Tibial nerve (tissue), 4 donors: ENCODE results near the gene LRRC4C. TPM values are rescaled to one million over a fixed set of nuclear protein-coding genes. Genes with fewer than 3 reads are reported as not detected.

Experiments used
- DNase-seq, 2 donors: peaks; one replicate each; pipeline ENCODE4 v3.0.0-alpha.2; 2019; ENCODE audit warnings: low spot score in 2 of 2
- H3K27ac ChIP-seq, 4 donors: fragments of 200-600 bp; sonication (generic) in 3 of 4; one replicate each; pipeline ENCODE4 v1.5.1; 2017 to 2019; ENCODE audit warnings: mild to moderate bottlenecking in 1 of 4
- H3K27me3 ChIP-seq, 2 donors: fragments of 200-600 bp; sonication (generic) in 1 of 2; one replicate each; pipeline versions ENCODE4 v1.5.1 to v1.6.0; 2017 to 2019
- H3K36me3 ChIP-seq, 3 donors: fragments of 200-600 bp; sonication (generic); one replicate each; pipeline ENCODE4 v1.5.1; 2018 to 2019
- H3K4me1 ChIP-seq, 4 donors: fragments of 200-600 bp; sonication (generic) in 3 of 4; one replicate each; pipeline ENCODE4 v1.5.1; 2017 to 2019
- H3K4me3 ChIP-seq, 4 donors: fragments of 200-600 bp; sonication (generic) in 3 of 4; one replicate each; pipeline ENCODE4 v1.5.1; 2017 to 2019; ENCODE audit warnings: mild to moderate bottlenecking in 1 of 4, moderate library complexity in 1 of 4
- H3K9me3 ChIP-seq, 4 donors: fragments of 200-600 bp; sonication (generic) in 3 of 4; one replicate each; pipeline ENCODE4 v1.5.1; 2017 to 2019
- EP300 ChIP-seq, 2 donors: sonication (generic); formaldehyde crosslinking; IDR thresholded peaks; one replicate each; pipeline ENCODE4 v1.6.1; 2017; ENCODE audit warnings: antibody characterized with exemption in 2 of 2, mild to moderate bottlenecking in 1 of 2
- POLR2A ChIP-seq, 2 donors: fragments of 450-650 bp; IDR thresholded peaks; one replicate each; pipeline ENCODE4 v1.6.1; 2017; ENCODE audit warnings: antibody characterized with exemption in 2 of 2, mild to moderate bottlenecking in 2 of 2, moderate library complexity in 2 of 2
- WGBS, 2 donors: methylation state at CpG; one replicate each; pipeline ENCODE4 v1.1.5; 2018; 5-methylcytosine and 5-hydroxymethylcytosine counted together
- total RNA-seq, 4 donors: library from RNA; depleted of rRNA; stranded (reverse); fragments of >200 nt; gene quantifications; one replicate each; pipeline ENCODE4 v1.1.0, GENCODE V29; 2016
- TF ChIP-seq, protein P1 (sequence below), 5 experiments: fragments of 200-600 bp in 3 of 5; fragments of 450-650 bp in 2 of 5; sonication (generic) in 3 of 5; IDR thresholded peaks; one replicate each; pipeline ENCODE4 v1.5.1; 2016 to 2019; ENCODE audit warnings: antibody characterized with exemption in 5 of 5, mild to moderate bottlenecking in 3 of 5, moderate library complexity in 2 of 5

LRRC4C gene
- total RNA-seq, 4 donors from 2014 or later = 7.1 to 15.7 (median 8.4) TPM

GRCh38 chr11:40268551-40268950, 1190.9 kb downstream of the LRRC4C start:
- TF ChIP-seq EP300 (IDR thresholded peaks at IDR 0.05) (no peak), POLR2A (IDR thresholded peaks at IDR 0.05) (no peak)
- TF ChIP-seq, protein P1, sequence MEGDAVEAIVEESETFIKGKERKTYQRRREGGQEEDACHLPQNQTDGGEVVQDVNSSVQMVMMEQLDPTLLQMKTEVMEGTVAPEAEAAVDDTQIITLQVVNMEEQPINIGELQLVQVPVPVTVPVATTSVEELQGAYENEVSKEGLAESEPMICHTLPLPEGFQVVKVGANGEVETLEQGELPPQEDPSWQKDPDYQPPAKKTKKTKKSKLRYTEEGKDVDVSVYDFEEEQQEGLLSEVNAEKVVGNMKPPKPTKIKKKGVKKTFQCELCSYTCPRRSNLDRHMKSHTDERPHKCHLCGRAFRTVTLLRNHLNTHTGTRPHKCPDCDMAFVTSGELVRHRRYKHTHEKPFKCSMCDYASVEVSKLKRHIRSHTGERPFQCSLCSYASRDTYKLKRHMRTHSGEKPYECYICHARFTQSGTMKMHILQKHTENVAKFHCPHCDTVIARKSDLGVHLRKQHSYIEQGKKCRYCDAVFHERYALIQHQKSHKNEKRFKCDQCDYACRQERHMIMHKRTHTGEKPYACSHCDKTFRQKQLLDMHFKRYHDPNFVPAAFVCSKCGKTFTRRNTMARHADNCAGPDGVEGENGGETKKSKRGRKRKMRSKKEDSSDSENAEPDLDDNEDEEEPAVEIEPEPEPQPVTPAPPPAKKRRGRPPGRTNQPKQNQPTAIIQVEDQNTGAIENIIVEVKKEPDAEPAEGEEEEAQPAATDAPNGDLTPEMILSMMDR (IDR thresholded peaks at IDR 0.05) = no peak
- H3K27me3 ChIP-seq = no peaks in the 10 kb centered on the region
- 74 to 84% methylated on average over 2 of the region's 2 CpGs for WGBS, 2 donors
- H3K9me3 ChIP-seq = no peaks in the 10 kb centered on the region
- H3K4me3 ChIP-seq = no peak overlapping the region
- peaks cover 0 to 19% (median 0%) of the 10 kb centered on the region in 4 donors for H3K4me1 ChIP-seq
- peak overlapping the region in 2 of 4 donors; percentile 20 to 36 for H3K27ac ChIP-seq
- H3K36me3 ChIP-seq = no peaks in the 10 kb centered on the region
- DNase-seq = no peak

DNA sequence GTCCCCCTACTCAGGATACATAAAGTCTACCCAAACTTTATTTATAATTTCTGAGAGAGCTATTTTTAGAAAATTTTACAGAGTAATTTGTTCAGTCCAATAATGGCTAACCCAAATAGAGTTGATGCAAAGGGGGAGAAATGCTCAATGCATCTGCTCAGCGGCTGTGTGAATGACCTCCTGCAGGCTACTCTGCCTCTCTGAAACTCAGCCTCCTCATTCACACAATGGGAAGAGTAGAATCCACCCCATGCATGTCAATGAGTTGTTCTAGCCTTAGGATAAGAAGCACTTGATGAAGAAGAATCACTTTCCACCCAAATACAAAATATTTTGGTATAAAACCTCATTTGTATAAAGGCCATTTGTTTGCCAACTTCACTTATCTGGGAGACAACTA, 1204.0 kb downstream of the LRRC4C start:
- TF ChIP-seq, protein P1 (IDR thresholded peaks at IDR 0.05) = no peak
- TF ChIP-seq EP300 (IDR thresholded peaks at IDR 0.05) (no peak), POLR2A (IDR thresholded peaks at IDR 0.05) (no peak)
- no peak for DNase-seq
- Histone ChIP-seq H3K4me3 (no peak overlapping the region), H3K36me3 (no peaks in the 10 kb centered on the region), H3K27me3 (no peaks in the 10 kb centered on the region), H3K4me1 (peaks cover 0 to 5% (median 2%) of the 10 kb centered on the region in 4 donors), H3K9me3 (no peaks in the 10 kb centered on the region), H3K27ac (no peak overlapping the region)
- 76 to 86% methylated on average over 1 of the region's 1 CpG for WGBS, 2 donors

DNA sequence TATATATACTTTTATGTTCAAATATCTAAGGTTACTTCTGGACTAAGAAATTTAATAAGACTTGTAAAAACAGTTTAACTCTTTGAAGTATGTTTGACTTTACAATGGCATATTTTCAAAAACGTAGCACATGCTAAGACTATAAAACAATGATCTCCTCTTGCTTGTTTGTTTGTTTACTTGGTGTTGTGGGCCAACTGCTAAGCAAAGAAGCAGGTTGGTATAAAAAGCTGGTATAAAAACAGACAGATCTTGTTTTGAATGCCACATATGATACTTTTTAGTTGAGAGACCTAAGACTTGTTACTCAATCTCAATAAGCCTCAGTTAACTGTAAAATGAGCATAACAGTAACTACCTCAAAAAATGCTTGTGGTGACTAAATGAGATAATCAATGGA, 1206.3 kb downstream of the LRRC4C start:
- H3K4me1 ChIP-seq = peaks cover 0 to 5% (median 2%) of the 10 kb centered on the region in 4 donors
- WGBS, 2 donors = 57 to 58% methylated on average over 1 of the region's 1 CpG

DNA sequence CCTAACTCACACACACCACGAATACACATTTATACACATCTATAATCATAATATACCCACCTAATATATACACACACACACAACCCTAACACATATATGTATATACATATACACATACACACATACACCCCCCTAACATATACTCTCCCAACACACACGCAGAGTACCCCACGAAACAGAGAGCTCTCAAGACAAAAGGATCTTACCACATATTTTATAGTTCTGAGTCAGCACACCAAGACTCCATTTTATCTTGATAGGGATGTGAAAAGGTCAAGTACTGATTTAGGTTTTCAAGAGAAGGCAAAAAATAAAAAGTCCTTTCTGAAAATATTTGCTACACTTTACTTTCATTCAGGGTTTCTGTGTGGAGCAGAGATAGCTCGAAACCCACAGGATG, 1207.2 kb downstream of the LRRC4C start:
- H3K4me1 ChIP-seq = peaks cover 0 to 5% (median 2%) of the 10 kb centered on the region in 4 donors
- no peak overlapping the region for H3K27ac ChIP-seq
- no peaks in the 10 kb centered on the region for H3K27me3 ChIP-seq
- H3K36me3 ChIP-seq = no peaks in the 10 kb centered on the region
- WGBS, 2 donors = 85% methylated on average over 4 of the region's 4 CpGs
- H3K4me3 ChIP-seq = no peak overlapping the region
- TF ChIP-seq POLR2A (IDR thresholded peaks at IDR 0.05) (no peak), EP300 (IDR thresholded peaks at IDR 0.05) (no peak)
- TF ChIP-seq, protein P1 (IDR thresholded peaks at IDR 0.05) = no peak
- no peaks in the 10 kb centered on the region for H3K9me3 ChIP-seq
- no peak for DNase-seq

More for the DNA sequence above, 1206.3 kb downstream of the LRRC4C start:
- Histone ChIP-seq H3K4me3 (no peak overlapping the region), H3K27me3 (no peaks in the 10 kb centered on the region), H3K9me3 (no peaks in the 10 kb centered on the region), H3K27ac (no peak overlapping the region), H3K36me3 (no peaks in the 10 kb centered on the region)
- no peak for TF ChIP-seq EP300 (IDR thresholded peaks at IDR 0.05)
- TF ChIP-seq, protein P1 (IDR thresholded peaks at IDR 0.05) = no peak
- no peak for TF ChIP-seq POLR2A (IDR thresholded peaks at IDR 0.05)
- DNase-seq = no peak

DNA sequence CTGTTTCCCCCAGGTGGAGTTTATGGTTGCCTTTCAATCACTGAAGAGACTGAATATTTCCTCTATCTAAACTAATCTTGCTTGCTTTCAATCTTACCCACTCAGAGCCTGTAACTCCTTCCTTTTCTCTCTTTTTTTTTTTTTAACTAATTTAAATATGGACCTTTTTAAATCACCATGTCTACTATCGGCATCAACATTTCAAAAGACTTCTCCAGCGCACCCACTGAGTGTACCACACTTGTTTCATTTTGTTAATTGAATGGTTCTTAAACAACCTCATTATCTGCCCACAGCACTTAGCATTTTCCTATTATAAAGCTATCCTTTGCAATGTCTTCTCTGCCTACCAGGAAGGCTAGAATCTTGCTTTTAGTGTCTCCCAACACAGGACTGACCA, 1212.5 kb downstream of the LRRC4C start:
- H3K27me3 ChIP-seq = no peaks in the 10 kb centered on the region
- no peak overlapping the region for H3K4me3 ChIP-seq
- WGBS, 2 donors = 59 to 64% methylated on average over 2 of the region's 2 CpGs
- DNase-seq = no peak
- no peaks in the 10 kb centered on the region for H3K36me3 ChIP-seq
- H3K27ac ChIP-seq = no peak overlapping the region
- no peaks in the 10 kb centered on the region for H3K9me3 ChIP-seq
- peaks cover 0 to 5% (median 0%) of the 10 kb centered on the region in 4 donors for H3K4me1 ChIP-seq
- TF ChIP-seq EP300 (IDR thresholded peaks at IDR 0.05) = no peak
- TF ChIP-seq, protein P1 (IDR thresholded peaks at IDR 0.05) = no peak
